Cortex of kidney (tissue), 1 donor: ENCODE results near the gene C6orf62.
"Not testable (repeated sequence)": the region's sequence is repeated elsewhere in the genome, so short reads cannot be mapped to it uniquely, and the experiment has no call there.

Source experiments
- DNase-seq: peaks from one replicate; lab custom pipeline; 2025; lab: John Stamatoyannopoulos, UW

C6orf62 gene

DNA sequence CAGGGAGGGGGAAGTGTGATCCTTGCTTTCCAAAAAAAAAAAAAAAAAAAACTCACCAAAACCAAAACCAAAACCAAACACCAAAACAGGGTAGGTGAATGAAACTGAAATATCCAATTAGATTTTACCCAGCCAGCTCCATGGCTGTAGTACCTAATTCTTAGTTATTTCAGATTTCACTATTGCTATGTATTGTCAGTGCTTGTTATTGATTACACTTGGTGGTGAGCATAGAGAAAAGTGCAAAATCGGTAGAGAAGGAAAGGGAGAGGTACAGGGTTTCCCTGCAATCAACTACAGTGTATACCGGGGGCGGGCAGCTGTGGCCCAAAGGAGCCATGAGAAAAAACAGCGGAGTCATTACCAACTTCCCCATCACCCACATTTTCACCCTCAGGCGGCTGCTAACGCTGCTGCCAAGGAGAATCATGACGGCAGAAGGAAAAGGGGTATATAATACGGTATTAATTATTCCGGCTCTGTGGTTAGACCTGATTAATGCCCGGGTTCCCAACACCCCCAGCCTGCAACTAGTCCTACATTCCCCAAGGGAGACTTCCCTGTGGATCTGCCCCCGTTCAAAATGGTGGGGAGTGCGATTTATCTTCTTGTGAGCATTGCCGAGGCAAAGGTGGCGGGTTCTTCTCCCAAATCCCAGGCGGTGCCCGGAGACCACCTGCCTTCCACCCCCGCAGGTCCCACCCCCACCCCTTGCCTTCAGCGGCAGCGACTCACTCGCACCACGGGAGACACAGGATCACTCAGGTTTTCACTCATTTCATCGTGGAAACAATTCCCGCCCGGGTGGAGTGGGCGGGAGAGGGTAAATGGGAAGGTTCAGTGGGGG lies at the start of gene C6orf62:
C6orf62 (minus strand) TSS at position 30 of the 847 bp plus-strand sequence. CDS start 486 bp downstream, outside the sequence.
- DNase-seq = no peak

DNA sequence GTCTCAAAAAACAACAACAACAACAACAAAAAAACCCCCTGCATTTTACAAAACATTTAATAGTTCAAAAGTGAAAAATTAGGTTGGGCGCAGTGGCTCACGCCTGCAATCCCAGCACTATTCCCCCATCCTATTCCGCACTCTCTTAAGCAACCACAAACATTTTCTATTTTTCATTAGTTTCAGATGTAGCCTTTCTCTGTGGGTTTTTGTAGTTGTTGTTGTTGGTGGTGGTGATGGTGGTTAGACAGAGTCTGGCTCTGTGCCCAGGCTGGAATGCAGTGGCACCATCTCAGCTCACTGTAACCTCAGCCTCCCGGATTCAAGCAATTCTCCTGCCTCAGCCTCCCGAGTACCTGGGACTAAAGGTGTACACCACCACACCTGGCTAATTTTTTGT lies 49.4 kb upstream of the C6orf62 start:
- DNase-seq = no peak

DNA sequence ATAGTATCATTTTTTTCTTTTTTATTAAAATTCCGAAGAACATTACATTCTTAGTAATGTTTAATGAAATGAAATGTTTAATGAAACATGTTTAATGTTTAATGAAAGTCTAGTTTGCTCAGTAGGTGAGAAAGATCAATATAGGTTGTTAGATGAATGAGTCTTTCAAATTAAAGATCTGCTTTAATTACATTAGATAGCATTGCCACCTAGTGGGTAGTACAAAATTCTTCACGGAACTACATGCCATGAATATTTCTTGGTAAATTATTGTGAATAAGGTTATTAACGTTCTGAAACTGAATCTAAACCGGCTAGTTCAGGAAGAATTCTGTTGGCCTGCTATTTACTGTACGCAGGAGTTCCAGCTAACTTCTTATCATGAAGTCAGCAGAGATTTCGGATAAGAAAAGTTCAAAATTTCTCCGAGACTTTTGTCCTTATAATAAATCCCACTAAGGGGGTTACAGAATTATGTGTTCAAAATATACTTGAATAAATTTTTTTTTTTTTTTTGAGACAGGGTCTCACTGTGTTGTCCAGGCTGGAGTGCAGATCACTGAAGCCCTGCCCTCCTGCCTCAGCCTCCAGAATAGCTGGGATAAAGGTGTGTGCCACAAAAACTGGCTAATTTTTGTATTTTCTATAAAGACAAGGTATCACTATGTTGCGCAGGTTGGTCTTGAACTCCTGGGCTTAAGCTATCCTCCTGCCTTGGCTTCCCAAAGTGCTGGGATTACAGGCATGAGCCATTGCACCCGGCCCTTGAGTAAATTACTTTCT lies 47.9 kb upstream of the C6orf62 start:
- no peak for DNase-seq

DNA sequence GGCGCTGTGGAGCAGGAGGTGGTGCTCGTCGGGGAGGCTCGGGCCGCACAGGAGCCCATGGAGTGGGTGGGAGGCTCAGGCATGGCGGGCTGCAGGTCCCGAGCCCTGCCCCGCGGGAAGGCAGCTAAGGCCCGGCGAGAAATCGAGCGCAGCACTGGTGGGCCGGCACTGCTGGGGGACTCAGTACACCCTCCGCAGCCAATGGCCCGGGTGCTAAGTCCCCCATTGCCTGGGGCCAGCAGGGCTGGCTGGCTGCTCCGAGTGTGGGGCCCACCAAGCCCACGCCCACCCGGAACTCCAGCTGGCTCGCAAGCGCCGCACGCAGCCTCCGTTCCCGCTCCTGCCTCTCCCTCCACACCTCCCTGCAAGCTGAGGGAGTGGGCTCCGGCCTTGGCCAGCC lies 47.0 kb upstream of the C6orf62 start:
- DNase-seq = not testable (repeated sequence)

DNA sequence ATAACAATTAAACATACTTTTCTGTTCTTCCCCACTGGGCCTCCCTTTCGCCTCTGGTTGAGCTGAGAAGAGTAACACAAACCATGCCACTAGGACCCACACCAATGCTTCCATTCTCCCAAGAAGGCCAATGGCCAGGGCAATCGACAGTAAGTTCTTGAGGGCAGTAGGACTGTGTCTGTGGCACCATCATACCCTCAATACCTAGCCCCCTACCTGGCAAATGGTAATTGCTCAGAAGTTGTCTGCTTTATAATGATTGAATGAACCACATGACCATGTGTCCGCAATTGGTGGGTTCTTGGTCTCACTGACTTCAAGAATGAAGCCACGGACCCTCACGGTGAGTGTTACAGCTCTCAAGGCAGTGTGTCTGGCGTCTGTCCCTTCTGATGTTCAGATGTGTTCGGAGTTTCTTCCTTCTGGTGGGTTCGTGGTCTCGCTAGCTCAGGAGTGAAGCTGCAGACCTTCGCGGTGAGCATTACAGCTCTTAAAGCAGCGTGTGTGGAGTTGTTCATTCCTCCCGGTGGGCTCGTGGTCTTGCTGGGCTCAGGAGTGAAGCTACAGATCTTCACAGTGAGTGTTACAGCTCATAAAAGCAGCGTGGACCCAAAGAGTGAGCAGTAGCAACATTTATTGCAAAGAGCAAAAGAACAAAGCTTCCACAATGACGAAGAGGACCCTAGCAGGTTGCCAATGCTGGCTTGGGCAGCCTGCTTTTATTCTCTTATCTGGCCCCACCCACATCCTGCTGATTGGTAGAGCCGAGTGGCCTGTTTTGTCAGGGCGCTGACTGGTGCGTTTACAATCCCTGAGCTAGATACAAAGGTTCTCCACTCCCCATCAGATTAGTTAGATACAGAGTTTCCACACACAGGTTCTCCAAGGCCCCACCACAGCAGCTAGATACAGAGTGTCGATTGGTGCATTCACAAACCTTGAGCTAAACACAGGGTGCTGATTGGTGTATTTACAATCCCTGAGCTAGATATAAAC lies 46.2 kb upstream of the C6orf62 start:
- DNase-seq = not testable (repeated sequence)

DNA sequence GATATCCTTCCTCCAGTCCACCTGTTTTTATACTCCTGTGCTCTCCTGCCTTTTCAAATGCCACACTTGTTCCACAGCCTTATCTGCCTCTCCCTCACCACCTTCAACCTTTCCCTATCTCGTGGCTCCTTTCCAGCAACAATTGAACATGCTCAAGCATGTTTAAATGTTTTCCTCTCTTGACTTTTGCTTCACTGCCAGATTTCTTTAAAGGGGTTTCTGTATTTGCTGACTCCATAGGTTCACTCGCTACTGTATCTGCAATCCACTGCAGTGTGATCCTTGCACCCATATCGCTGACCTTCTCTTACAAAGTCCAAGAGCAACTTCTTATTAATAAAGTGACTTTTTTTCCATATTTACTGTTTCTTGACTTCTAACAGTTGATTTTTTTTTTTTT lies 44.6 kb upstream of the C6orf62 start:
- DNase-seq = no peak

DNA sequence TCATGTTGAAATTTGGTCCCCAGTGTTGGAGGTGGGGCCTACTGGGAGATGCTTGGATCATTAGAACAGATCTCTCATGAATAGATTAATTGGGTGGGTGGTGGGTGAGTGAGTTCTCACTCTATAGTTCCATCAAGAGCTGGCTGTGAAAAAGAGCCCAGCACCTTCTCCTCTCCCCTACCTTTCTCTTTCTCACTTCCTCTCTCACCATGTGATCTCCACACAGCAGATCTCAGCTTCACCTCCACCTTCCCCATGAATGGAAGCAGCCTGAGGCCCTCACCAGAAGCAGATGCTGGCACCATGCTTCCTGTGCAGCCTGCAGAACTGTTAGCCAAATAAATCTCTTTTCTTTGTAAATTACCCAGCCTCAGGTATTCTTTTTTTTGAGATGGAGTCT lies 42.9 kb upstream of the C6orf62 start:
- no peak for DNase-seq

DNA sequence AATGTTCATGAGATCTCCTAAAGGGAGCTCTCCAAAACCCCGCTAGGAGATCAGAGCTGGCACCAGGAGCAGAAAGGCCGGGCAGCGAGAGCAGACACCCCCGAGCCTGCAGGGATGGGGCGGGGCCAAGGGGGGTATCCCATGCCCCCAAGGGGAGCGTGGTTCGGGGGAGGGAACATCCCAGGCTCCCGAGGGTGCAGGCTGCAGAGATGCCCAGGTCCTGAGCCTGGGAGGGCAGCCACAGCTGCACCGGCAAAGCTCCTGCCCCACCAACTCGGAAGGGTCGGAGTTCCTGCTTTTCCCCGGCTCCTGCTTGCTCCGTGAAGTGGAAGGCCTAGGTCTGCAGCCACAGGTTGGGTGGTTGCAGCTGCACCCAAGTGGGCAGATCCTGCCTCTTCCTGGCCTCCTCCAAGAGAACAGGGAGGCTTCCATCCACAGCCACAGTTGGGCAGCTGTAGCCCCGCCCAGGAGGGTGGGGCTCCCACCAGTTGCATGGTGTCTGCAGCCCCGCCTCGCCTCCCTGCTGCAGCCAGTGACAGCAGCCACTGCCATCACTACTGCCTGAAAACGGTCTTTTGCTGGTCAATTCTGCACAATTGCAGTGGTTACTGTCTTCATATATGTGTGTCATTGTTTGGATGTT lies 42.4 kb upstream of the C6orf62 start:
- DNase-seq = no peak

DNA sequence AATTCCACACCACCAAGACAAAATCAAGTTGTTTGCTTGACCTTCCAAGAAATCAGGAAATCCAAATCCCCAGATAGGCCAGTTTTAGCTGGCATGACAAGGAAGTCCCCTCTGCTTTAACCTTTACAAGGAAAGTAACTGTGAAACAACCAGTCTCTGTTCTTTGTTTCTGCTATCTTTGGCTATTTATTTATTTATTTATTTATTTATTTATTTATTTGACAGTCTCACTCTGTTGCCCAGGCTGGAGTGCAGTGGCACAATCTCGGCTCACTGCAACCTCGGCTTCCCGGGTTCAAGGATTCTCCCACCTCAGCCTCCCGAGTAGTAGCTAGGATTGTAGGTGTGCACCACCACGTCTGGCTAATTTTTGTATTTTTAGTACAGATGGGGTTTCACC lies 41.3 kb upstream of the C6orf62 start:
- DNase-seq = no peak

DNA sequence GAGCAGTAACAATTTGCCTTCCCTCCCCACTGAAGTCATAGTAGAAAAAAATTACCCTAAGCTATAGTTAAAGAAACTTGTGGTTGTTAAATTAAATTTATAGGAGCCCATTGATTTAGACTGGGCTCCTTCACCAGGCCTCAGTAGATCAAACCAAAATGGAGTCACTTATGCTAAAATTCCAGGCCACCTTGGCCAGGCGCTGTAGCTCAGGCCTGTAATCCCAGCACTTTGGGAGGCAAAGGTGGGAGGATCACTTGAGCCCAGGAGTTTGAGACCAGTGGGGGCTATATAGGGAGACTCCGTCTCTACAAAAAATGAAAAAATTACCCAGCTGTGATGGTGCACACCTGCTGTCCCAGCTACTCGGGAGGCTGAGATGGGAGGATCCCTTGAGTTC lies 40.8 kb upstream of the C6orf62 start:
- no peak for DNase-seq

DNA sequence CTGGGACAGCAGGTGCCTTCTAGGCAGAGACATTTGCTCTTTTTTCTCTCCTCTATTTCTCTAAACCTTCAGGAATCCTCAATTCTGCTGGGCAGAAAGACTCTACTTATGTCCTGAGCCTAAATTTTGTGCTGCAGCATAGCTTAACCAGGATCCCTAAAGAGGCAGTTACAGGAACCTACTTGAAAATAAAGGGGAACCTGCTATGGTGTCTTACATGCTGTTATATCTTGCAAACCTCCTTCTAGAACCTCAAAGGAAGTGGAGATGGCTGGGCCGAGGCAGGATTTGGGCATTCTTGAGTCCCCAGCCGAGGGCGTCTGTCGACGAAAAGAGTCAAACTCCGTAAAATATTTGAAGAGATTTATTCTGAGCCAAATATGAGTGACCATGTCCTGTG lies 38.7 kb upstream of the C6orf62 start:
- no peak for DNase-seq

DNA sequence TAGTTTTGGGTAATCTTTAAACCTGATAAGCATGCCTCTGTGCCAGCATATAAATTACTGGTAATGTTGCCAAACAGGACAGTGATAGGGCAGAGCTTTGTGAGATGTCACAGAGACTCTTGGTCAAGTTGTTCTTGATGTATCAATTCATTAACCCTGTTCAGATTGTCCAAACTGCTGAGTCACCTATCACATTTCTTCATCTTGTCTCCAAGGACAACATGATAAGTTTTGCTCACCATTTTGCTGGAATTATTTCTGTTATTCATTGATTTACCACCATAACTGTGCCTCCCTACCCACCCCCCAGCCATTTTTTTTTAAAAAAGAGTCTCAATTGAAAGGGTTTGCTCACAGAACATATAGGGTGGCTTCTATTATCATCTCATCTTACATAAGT lies 36.3 kb upstream of the C6orf62 start:
- DNase-seq = no peak

DNA sequence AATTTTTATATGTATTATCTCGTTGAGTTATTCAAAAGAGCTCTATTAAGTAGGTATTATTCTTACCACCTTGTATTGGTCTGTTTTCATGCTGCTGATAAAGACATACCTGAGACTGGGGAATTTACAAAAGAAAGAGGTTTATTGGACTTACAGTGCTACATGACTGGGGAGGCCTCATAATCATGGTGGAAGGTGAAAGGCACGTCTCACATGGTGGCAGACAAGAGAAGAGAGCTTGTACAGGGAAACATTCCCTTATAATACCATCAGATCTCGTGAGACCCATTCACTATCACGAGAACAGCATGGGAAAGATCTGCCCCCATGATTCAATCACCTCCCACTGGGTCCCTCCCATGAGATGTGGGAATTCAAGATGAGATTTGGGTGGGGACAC lies 35.4 kb upstream of the C6orf62 start:
- not testable (repeated sequence) for DNase-seq

DNA sequence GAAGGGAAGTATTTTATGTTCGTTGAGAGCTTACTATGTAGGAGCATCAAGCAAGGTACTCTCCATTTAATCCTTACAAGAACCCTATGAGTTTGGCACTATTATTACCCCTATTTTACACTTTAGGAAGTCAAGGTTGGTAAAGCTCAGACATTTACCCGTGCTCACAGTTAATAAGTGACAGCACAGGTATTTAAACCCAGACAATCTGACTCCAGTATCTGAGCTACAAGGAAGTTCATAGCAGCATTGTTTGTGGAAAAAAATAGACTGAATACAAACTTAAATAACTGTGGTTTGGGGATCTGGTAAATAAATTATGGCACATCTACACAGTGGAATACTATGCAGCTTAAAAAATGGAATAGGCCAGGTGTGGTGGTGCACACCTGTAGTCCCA lies 34.6 kb upstream of the C6orf62 start:
- no peak for DNase-seq

DNA sequence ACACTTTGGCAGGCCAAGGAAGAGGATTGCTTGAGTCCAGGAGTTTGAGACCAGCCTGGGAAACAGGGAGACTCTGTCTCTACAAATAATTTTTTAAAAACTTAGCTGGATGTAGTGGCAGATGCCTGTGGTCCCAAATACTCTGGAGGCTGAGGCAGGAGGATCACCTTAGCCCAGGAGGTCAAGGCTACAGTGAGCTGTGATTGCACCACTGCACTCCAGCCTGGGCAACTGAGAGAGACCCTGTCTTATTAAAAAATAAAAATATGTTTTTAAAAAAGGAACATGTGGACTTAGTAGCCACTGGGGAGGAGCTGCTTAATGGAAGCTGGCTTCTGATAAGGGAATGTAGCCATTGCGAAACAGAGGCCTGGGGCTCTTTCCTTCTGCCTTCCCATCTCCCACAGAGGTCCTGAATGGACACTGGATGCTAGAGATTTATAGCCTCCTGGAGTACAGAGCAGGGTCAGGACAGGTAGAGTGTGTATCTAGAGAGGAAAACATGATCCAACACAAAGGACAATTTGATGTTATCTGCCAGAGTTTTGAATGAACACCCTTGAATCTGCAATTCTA lies 34.1 kb upstream of the C6orf62 start:
- no peak for DNase-seq

DNA sequence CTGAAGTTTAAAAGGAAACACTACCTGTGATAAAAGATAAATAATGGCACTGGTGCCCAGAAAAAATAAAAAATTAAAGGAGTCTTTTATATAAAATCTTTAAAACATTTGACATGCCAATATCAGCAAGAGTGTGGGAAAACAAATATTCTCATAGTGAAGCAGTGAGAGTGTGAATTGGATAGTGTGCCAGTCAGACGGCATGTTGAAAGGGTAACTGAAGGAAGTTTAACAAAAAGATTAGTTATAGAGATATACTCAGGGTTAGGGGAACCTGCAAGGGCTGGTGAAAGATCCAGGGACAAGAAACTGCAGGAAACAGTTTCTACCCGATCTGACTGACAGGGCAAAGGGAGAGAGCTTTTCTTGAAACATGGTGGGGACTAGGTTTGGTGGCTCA lies 33.5 kb upstream of the C6orf62 start:
- DNase-seq = no peak

DNA sequence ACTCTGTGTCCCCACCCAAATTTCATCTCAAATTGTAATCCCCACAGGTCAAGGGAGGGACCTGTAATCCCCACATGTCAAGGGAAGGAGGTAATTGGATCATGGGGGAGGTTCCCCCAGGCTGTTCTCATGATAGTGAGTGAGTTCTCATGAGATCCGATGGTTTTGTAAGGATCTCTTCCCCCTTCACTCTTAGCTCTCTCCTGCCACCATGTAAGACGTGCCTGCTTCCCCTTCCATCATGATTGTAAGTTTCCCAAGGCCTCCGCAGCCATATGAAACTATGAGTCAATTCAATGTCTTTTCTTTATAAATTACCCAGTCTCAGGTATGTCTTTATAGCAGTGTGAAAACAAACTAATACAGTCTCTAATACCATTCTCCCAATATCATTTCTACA lies 31.9 kb upstream of the C6orf62 start:
- DNase-seq = not testable (repeated sequence)

DNA sequence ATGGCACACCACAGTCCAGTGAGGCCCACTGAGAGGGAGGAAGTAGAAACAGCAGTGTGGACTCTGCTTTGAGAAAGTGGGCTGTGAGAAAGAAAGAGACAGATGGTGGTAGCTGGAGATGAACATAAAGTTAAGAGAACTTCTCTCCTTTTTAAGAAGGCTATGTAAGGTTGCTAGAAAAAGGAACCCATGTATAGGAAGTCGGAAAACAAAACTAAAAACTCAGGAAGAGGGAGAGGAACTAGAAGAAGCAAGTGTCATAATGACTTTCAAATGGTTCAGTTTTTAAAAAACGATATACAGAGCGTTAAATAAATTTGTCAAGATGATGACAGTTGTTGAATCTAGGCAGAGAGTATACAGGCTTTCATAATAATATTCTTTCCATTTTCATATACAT lies 30.3 kb upstream of the C6orf62 start:
- no peak for DNase-seq

DNA sequence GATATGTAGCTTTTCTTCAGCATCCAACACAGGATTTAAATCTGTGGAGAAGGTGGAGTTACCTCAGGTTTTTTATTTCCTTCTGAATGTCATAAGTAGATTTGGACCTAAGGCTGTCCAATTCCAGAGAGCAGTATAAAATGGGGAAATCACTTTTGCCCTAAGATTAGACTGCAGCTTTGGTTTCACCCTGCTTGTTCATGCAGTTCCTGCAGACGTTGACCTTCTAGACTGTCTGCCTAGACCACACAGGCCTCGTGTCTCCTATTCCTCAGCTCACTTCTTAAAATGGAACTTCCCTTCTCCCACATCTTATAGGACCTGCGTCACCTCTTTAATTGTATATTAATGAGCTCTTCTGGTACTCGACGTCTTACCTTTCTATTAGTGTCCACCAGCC lies 26.0 kb upstream of the C6orf62 start:
- DNase-seq = no peak

DNA sequence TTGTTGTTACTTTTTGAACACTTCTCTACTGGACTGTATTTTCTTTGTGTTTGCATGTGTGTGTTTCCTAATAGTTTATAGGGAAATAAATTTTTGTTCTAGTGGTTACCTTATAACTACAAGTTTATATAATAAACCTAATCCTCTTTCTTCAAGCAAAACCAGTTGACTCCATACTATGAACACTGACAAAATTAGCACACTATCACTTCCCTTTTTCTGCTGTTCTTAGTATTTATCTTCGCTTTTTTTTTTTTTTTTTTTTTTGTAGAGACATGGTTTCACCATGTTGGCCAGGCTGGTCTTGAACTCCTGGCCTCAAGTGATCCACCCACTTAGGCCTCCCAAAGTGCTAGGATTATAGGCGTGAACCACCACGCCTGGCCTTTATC lies 25.0 kb upstream of the C6orf62 start:
- DNase-seq = no peak

DNA sequence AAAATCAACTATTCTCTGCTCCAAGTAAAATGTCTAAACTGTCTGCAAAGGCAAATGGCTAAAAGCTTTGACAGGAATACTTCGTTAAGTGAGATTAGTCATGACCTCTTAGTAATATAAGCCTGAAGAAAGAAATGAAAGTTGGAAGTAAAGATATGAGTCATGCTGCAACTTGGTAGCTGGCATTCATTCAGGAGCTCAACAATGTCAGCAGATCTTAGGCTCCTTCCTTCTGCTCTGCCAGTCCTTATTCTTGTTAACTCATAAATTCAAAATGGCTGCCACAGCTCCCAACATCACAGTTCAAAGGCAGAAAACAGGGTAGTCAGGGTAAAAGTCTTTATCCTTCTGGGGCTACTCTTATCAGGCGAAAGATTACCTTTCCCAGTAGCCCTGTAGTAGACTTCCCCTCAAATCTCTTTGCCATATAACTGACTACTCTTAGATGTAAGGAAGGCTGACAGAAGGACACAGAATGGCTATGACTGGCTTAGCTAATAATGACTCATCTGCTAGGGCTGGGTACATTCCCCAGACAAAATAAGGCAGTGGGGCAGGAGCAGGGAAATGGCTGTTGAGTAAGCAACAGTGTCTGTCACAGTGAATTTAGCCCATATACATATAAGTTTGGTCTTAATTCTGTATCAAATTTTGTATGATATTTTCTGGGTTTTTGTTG lies 24.4 kb upstream of the C6orf62 start:
- DNase-seq = no peak
